ENCODE data around the gene ADGRL1.

The ADGRL1 gene

DNA sequence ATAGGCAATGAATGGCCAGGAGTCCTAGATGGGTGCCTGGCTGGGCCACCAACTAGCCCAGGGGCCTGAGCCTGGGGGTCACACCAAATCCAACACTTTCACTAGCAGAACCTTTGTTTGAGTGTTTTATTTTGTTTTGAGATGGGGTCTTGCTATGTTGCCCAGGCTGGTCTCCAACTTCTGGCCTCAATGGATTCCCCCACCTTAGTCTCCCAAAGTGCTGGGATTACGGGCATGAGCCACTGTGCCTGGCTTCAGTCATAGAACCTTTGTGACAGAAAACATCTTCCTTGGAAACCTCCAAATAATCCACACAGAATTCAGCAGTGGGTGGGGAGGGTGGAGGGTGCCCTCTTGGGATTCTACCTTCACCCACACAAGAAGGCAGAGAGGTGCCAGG, 94.5 kb downstream of the ADGRL1 start:
- H3K4me3 ChIP-seq (ENCODE audit: severe bottlenecking), result no peak overlapping the region
- TF ChIP-seq, protein P1, sequence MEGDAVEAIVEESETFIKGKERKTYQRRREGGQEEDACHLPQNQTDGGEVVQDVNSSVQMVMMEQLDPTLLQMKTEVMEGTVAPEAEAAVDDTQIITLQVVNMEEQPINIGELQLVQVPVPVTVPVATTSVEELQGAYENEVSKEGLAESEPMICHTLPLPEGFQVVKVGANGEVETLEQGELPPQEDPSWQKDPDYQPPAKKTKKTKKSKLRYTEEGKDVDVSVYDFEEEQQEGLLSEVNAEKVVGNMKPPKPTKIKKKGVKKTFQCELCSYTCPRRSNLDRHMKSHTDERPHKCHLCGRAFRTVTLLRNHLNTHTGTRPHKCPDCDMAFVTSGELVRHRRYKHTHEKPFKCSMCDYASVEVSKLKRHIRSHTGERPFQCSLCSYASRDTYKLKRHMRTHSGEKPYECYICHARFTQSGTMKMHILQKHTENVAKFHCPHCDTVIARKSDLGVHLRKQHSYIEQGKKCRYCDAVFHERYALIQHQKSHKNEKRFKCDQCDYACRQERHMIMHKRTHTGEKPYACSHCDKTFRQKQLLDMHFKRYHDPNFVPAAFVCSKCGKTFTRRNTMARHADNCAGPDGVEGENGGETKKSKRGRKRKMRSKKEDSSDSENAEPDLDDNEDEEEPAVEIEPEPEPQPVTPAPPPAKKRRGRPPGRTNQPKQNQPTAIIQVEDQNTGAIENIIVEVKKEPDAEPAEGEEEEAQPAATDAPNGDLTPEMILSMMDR (IDR thresholded peaks at IDR 0.05; ENCODE audit: poor library complexity, severe bottlenecking), result no peak

DNA sequence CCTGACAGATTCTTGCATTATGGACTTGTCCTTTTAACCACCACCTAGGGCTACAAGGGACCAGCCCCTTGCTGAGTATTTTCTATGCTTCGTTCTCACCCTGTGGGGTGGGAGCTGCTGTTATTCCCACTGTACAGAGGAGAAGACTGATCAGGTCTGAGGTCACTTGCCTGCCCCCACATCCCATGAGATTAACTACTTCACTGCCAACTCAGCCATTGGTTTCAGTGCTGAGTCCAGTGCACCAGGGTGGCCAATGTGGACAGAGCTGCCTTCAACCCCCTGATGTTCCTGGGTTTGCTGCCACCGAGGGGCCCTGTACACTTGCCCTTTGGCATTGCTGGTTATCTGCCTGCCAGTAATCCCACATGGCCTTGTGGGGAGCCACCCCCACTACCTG, 95.3 kb downstream of the ADGRL1 start:
- Histone ChIP-seq H3K27ac (ENCODE audit: poor library complexity, severe bottlenecking) (no peak overlapping the region), H3K4me3 (ENCODE audit: severe bottlenecking) (no peak overlapping the region), H3K4me1 (ENCODE audit: insufficient read depth, poor library complexity, severe bottlenecking) (no peaks in the 10 kb centered on the region), H3K36me3 (ENCODE audit: low read depth) (0 out of 2 replicates have a peak, but pooled peaks cover 6% of the 10 kb centered on the region), H3K27me3 (ENCODE audit: insufficient read depth, poor library complexity, severe bottlenecking) (no peaks in the 10 kb centered on the region), H3K9me3 (ENCODE audit: severe bottlenecking) (no peaks in the 10 kb centered on the region)
- TF ChIP-seq, protein P1 (IDR thresholded peaks at IDR 0.05; ENCODE audit: poor library complexity, severe bottlenecking), result no peak
- no peak for ATAC-seq (ENCODE audit: low read depth)
- DNase-seq (ENCODE audit: low spot score), result no peak

More for the DNA sequence above, 94.5 kb downstream of the ADGRL1 start:
- DNase-seq (ENCODE audit: low spot score) (no peak), ATAC-seq (ENCODE audit: low read depth) (no peak)
- Histone ChIP-seq H3K36me3 (ENCODE audit: low read depth) (0 out of 2 replicates have a peak, but pooled peaks cover 2% of the 10 kb centered on the region), H3K27ac (ENCODE audit: poor library complexity, severe bottlenecking) (no peak overlapping the region), H3K27me3 (ENCODE audit: insufficient read depth, poor library complexity, severe bottlenecking) (no peaks in the 10 kb centered on the region), H3K9me3 (ENCODE audit: severe bottlenecking) (no peaks in the 10 kb centered on the region), H3K4me1 (ENCODE audit: insufficient read depth, poor library complexity, severe bottlenecking) (no peaks in the 10 kb centered on the region)

DNA sequence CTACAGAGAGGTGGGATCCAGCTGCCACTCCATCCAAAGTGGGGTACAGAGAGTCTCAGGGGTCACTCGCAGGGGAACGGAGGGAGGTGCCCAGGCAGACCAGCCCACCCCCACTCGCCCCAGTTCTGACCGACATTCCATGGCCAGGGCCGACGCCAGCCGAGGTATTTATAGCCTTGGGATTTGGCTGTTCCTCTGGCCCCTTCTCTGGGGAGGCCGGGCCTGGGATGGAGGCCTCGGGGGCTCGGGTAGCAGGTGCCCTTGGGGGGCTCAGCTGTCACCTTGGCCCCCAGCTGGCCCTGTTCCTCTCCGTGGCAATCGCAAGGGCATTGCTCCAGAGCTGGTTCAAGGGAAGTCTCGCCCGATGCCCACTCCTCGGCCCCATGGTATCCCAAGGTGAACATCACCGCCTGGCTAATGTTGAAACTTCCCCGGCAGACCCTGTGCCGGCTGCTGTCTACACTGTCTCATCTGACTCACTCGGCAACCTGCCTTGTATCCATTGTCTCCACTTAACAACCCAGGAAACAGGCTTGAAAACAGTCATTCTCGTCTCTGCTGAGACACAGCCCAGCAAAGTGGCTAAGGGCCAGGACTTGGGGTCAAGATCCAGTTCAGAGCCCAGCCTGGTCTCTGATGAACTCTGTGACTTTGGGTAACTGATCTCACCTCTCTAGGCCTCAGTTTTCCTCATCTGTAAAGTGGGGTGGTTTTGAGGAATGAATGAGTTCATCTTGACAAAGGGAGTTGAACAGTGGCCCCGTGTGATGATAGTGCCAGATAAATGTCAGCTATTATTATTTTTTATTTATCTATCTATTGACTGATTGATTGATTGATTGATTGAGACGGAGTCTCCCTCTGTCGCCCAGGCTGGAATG, 98.1 kb downstream of the ADGRL1 start:
- H3K9me3 ChIP-seq (ENCODE audit: severe bottlenecking), result no peaks in the 10 kb centered on the region
- TF ChIP-seq, protein P1 (IDR thresholded peaks at IDR 0.05; ENCODE audit: poor library complexity, severe bottlenecking), result no peak
- no peaks in the 10 kb centered on the region for H3K4me1 ChIP-seq (ENCODE audit: insufficient read depth, poor library complexity, severe bottlenecking)
- peaks cover 8% of the 10 kb centered on the region for H3K36me3 ChIP-seq (ENCODE audit: low read depth)
- H3K27ac ChIP-seq (ENCODE audit: poor library complexity, severe bottlenecking), result no peak overlapping the region
- no peaks in the 10 kb centered on the region for H3K27me3 ChIP-seq (ENCODE audit: insufficient read depth, poor library complexity, severe bottlenecking)
- no peak overlapping the region for H3K4me3 ChIP-seq (ENCODE audit: severe bottlenecking)
- ATAC-seq (ENCODE audit: low read depth), result no peak
- DNase-seq (ENCODE audit: low spot score), result no peak

DNA sequence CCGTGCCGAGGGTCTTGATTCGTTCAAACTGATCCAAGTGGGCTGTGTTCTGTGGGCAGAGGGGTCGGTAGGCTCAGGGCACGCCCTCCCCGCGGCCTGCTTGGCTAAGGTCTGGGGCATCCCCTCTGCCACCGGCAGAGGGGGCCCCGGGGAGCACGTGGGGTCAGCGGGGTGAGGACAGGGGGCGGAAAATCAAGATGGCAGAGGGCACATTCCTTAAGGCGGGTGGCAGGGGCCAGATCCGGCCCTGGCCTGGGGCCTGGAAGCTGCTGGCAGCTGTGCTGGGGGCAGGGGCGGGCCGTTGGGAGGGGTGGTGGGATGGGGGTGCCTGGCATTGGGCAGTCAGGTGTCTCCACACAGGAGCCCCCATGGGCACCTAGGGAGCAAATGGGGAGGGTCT, 99.1 kb downstream of the ADGRL1 start:
- no peak for DNase-seq (ENCODE audit: low spot score)
- no peaks in the 10 kb centered on the region for H3K27me3 ChIP-seq (ENCODE audit: insufficient read depth, poor library complexity, severe bottlenecking)
- H3K27ac ChIP-seq (ENCODE audit: poor library complexity, severe bottlenecking), result no peak overlapping the region
- H3K4me1 ChIP-seq (ENCODE audit: insufficient read depth, poor library complexity, severe bottlenecking), result no peaks in the 10 kb centered on the region
- TF ChIP-seq, protein P1 (IDR thresholded peaks at IDR 0.05; ENCODE audit: poor library complexity, severe bottlenecking), result no peak
- ATAC-seq (ENCODE audit: low read depth), result no peak
- H3K9me3 ChIP-seq (ENCODE audit: severe bottlenecking), result no peaks in the 10 kb centered on the region
- H3K36me3 ChIP-seq (ENCODE audit: low read depth), result peaks cover 16% of the 10 kb centered on the region
- H3K4me3 ChIP-seq (ENCODE audit: severe bottlenecking), result no peak overlapping the region

DNA sequence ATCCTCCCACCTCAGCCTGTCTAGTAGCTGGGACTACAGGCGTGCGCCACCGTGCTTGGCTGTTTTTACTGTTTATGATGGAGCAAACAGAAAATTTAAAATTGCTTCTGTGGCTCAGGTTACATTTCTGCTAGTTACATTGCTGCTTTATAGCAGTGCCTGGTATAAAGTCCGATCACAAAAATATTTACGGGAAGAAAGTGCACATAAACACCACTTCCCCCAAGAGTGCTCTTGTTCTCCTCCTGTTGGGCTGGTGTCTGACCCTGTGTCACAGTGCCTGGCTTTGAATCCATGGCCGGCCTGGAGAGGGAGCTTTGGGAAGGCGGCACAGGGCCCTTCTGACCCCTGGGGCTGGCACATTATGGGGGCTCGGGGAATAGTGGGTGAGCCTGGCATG, 100.3 kb downstream of the ADGRL1 start:
- ATAC-seq (ENCODE audit: low read depth) (no peak), DNase-seq (ENCODE audit: low spot score) (no peak)
- Histone ChIP-seq H3K4me1 (ENCODE audit: insufficient read depth, poor library complexity, severe bottlenecking) (no peaks in the 10 kb centered on the region), H3K36me3 (ENCODE audit: low read depth) (peaks cover 24% of the 10 kb centered on the region), H3K27ac (ENCODE audit: poor library complexity, severe bottlenecking) (no peak overlapping the region), H3K9me3 (ENCODE audit: severe bottlenecking) (no peaks in the 10 kb centered on the region), H3K27me3 (ENCODE audit: insufficient read depth, poor library complexity, severe bottlenecking) (no peaks in the 10 kb centered on the region), H3K4me3 (ENCODE audit: severe bottlenecking) (no peak overlapping the region)
- TF ChIP-seq, protein P1 (IDR thresholded peaks at IDR 0.05; ENCODE audit: poor library complexity, severe bottlenecking), result no peak
